Measurements from ENCODE around the gene SLC39A10. TPM values are rescaled to one million over a fixed set of nuclear protein-coding genes. Genes with fewer than 3 reads are reported as not detected.

The SLC39A10 gene
- total and polyA plus RNA-seq, 2 of the 4 experiments (the other 2 are of a cell fraction), result 17.6 to 64.7 TPM

- H2AK9ac ChIP-seq (replicated peaks; ENCODE audit: low read depth, low read length, poor library complexity), result no peak overlapping the region
- H2BK15ac ChIP-seq (ENCODE audit: low read depth, low read length), result no peak overlapping the region
- H3K27ac ChIP-seq (ENCODE audit: insufficient read depth, low read length), result no peak overlapping the region
- no peak overlapping the region for H3K23ac ChIP-seq (ENCODE audit: low read depth, low read length)
- no peak overlapping the region for H2BK20ac ChIP-seq (ENCODE audit: low read depth, low read length)
- in situ Hi-C loops (cut with MboI; ENCODE audit: low sequenced_read_pairs) (no loop called here), intact Hi-C loops (cut with micrococcal nuclease) (loop anchor here (10.0 kb wide), 1 partner anchor 137 kb away; no protein-coding TSS in a partner anchor), dilution Hi-C loops (cut with HindIII; ENCODE audit: low sequenced_read_pairs, unreplicated experiment) (no loop called here)
- no peak overlapping the region for H2BK5ac ChIP-seq (ENCODE audit: low read depth, low read length, poor library complexity, severe bottlenecking)
- no peak overlapping the region for H2AK5ac ChIP-seq (ENCODE audit: low read depth, low read length)
- 0 out of 2 replicates have a peak, but pooled peaks cover 2% of the 10 kb centered on the region for H3K36me3 ChIP-seq (ENCODE audit: control insufficient read depth, insufficient read depth, low read length)
- no peak overlapping the region for H2AFZ ChIP-seq (replicated peaks; ENCODE audit: low read length, poor library complexity)
- no peak overlapping the region for H3K4ac ChIP-seq (ENCODE audit: low read depth, low read length)
- ChIA-PET CTCF (no interaction called here), POLR2A (ENCODE audit: unreplicated experiment) (interaction anchor here (0.6 kb wide), 1 partner anchor 74 kb away, joined by 4 read pairs; no protein-coding TSS in a partner anchor)
- BruUV-seq (replicated peaks), result no TSS peak
- TF ChIP-seq SMC3 (IDR thresholded peaks at IDR 0.05; ENCODE audit: low read depth, low read length) (no peak), FOS (IDR thresholded peaks at IDR 0.05; ENCODE audit: low read depth, low read length) (no peak), CTCF (conservative IDR thresholded peaks at IDR 0.05; ENCODE audit: low read depth, low read length) (no peak), NFE2L2 (IDR thresholded peaks at IDR 0.05; ENCODE audit: low read depth, low read length) (no peak), RCOR1 (IDR thresholded peaks at IDR 0.05; ENCODE audit: insufficient replicate concordance, low read length) (no peak), CHD1 (IDR thresholded peaks at IDR 0.05; ENCODE audit: low read depth, low read length) (no peak), USF2 (IDR thresholded peaks at IDR 0.05; ENCODE audit: low read depth, low read length) (no peak), BHLHE40 (IDR thresholded peaks at IDR 0.05; ENCODE audit: low read depth, low read length) (no peak)
- DNase-seq (no peak), ATAC-seq (ENCODE audit: low read depth) (no peak)
- no peak overlapping the region for H3K4me3 ChIP-seq (ENCODE audit: insufficient read depth, low read depth, low read length)
- H3K9ac ChIP-seq (ENCODE audit: low read depth, low read length), result no peak overlapping the region
- no peak overlapping the region for H2BK120ac ChIP-seq (ENCODE audit: low read depth, low read length)
- H4K8ac ChIP-seq (ENCODE audit: low read depth in 2 of 2, low read length in 2 of 2), result no peak overlapping the region
- no peaks in the 10 kb centered on the region for H4K20me1 ChIP-seq (ENCODE audit: insufficient read depth, low read length)
- H3K9me1 ChIP-seq (ENCODE audit: insufficient read depth, low read length), result no peaks in the 10 kb centered on the region
- H3K18ac ChIP-seq (ENCODE audit: low read depth, low read length), result no peak overlapping the region
- H4K5ac ChIP-seq (ENCODE audit: low read depth, low read length), result no peak overlapping the region
- H3K56ac ChIP-seq (ENCODE audit: extremely low read depth, insufficient read depth, low read length), result no peak overlapping the region
- no peaks in the 10 kb centered on the region for H3K4me1 ChIP-seq (ENCODE audit: control insufficient read depth, insufficient read depth, low read length)
- WGBS, 2 experiments (ENCODE audit: extremely low coverage in 2 of 2, insufficient read length in 1 of 2), result no CpG with 5 or more reads among the region's 2 CpGs
- H3K14ac ChIP-seq (replicated peaks; ENCODE audit: low read depth, low read length), result no peak overlapping the region
- H3K79me1 ChIP-seq (ENCODE audit: low read depth in 1 of 2, low read length in 2 of 2), result peaks cover 7 to 17% of the 10 kb centered on the region in 2 experiments
- no peaks in the 10 kb centered on the region for H3K9me3 ChIP-seq (ENCODE audit: control insufficient read depth, insufficient read depth, low read length)
- no peak overlapping the region for H4K91ac ChIP-seq (ENCODE audit: insufficient read depth, low read depth, low read length)
- no peaks in the 10 kb centered on the region for H3K27me3 ChIP-seq (ENCODE audit: control insufficient read depth, insufficient read depth, low read length)
- H3K4me2 ChIP-seq (ENCODE audit: low read depth, low read length), result no peak overlapping the region
Measured at GRCh38 chr2:195687320-195688086, 30.5 kb downstream of the SLC39A10 start.

All from IMR-90 (cell line).